SK-N-SH (cell line): ENCODE measurements around the gene COX4I2.

Experiments used
- EP300 ChIP-seq, 2 experiments: IDR thresholded peaks; 2 replicates each; pipeline versions ENCODE4 v1.4.0 to v1.6.1; 2012; ENCODE audit warnings: borderline replicate concordance in 1 of 2, low read depth in 1 of 2, low read length in 1 of 2
- POLR2AphosphoS5 ChIP-seq: IDR thresholded peaks from 2 replicates; pipeline ENCODE4 v1.6.1; 2012; ENCODE audit warnings: low read depth, low read length
- RAD21 ChIP-seq: IDR thresholded peaks from 2 replicates; pipeline ENCODE4 v1.6.1; 2012; ENCODE audit warnings: mild to moderate bottlenecking, low read length
- TF ChIP-seq, protein P1 (sequence below): fragments of 200-600 bp; sonication (generic); IDR thresholded peaks from 2 replicates; pipeline ENCODE4 v1.6.1; 2017; ENCODE audit warnings: antibody characterized with exemption, mild to moderate bottlenecking, moderate library complexity
- TF ChIP-seq, protein P2 (sequence below): fragments of 150-350 bp; IDR thresholded peaks from 2 replicates; pipeline ENCODE4 v1.6.1; 2017; ENCODE audit warnings: antibody characterized with exemption, low read length, low read depth, borderline replicate concordance

GRCh38 chr20:31638816-31639215 is 1.1 kb downstream of the COX4I2 start:
- TF ChIP-seq, protein P1, sequence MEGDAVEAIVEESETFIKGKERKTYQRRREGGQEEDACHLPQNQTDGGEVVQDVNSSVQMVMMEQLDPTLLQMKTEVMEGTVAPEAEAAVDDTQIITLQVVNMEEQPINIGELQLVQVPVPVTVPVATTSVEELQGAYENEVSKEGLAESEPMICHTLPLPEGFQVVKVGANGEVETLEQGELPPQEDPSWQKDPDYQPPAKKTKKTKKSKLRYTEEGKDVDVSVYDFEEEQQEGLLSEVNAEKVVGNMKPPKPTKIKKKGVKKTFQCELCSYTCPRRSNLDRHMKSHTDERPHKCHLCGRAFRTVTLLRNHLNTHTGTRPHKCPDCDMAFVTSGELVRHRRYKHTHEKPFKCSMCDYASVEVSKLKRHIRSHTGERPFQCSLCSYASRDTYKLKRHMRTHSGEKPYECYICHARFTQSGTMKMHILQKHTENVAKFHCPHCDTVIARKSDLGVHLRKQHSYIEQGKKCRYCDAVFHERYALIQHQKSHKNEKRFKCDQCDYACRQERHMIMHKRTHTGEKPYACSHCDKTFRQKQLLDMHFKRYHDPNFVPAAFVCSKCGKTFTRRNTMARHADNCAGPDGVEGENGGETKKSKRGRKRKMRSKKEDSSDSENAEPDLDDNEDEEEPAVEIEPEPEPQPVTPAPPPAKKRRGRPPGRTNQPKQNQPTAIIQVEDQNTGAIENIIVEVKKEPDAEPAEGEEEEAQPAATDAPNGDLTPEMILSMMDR = no peak
- TF ChIP-seq EP300 (IDR thresholded peaks at IDR 0.05; ENCODE audit: borderline replicate concordance in 1 of 2, low read depth in 1 of 2, low read length in 1 of 2) (no peak), POLR2AphosphoS5 (no peak), RAD21 (no peak)
- TF ChIP-seq, protein P2, sequence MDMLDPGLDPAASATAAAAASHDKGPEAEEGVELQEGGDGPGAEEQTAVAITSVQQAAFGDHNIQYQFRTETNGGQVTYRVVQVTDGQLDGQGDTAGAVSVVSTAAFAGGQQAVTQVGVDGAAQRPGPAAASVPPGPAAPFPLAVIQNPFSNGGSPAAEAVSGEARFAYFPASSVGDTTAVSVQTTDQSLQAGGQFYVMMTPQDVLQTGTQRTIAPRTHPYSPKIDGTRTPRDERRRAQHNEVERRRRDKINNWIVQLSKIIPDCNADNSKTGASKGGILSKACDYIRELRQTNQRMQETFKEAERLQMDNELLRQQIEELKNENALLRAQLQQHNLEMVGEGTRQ = no peak
